ENCODE results near the gene NGLY1. TPM values are rescaled to one million over a fixed set of nuclear protein-coding genes. Genes with fewer than 3 reads are reported as not detected.

NGLY1 gene
- total and polyA plus RNA-seq, 2 of the 8 experiments (the other 6 are each of a cell fraction or from before 2014, with no cell fraction given), result 3.1 to 24.8 TPM

DNA sequence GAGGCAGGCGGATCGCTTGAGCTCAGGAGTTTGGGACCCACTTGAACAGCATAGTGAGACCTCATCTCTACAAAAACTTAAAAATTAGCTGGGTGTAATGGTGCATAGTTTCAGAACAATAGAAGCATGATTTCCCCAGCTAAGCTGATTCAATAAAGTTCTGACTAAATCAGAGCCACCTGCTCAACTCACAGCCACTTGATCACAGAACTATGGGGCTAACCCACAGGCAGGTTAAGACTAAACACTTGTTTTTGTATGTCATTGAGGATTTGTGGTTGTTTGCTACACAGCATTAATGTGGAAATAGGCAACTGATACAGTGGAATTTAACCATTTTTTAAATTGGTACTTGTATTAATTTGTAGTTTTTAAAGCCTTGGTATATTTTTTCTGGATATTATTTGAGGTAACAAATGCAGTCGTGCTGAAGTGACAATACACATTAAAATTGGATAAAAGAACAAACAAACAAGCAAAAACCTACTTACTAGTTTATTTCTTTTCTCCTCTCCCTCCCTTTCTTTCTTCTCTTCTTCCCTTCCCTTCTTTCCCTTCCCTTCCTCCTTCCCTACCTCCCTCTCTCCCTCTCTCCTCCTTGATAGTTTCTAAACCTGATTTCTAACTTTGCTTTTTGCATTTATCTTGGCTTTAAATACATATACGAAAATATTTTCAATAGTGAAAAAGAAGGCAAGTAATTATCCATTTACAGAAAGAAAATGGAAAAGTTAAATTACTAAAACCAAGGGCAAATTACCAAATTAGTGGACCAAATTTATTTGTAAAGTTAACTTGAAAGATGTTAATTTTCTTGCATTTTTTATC lies 38.7 kb upstream of the NGLY1 start (continued):
- TF ChIP-seq RNF2 (IDR thresholded peaks at IDR 0.05; ENCODE audit: borderline replicate concordance, low read depth, low read length, missing control alignments, poor library complexity, severe bottlenecking) (no peak), FOSL1 (IDR thresholded peaks at IDR 0.05; ENCODE audit: insufficient read depth, low read depth, low read length) (no peak), SIN3A (conservative IDR thresholded peaks at IDR 0.05 in 1 of 2, IDR thresholded peaks at IDR 0.05 in 1 of 2; ENCODE audit: low read depth in 1 of 2, low read length in 2 of 2) (no peak), PHF8 (conservative IDR thresholded peaks at IDR 0.05; ENCODE audit: low read depth, low read length) (no peak), CHD1 (IDR thresholded peaks at IDR 0.05; ENCODE audit: low read depth, low read length) (no peak), SUZ12 (IDR thresholded peaks at IDR 0.05; ENCODE audit: low read length) (no peak), GTF2F1 (IDR thresholded peaks at IDR 0.05; ENCODE audit: borderline replicate concordance, low read depth, low read length) (no peak), KDM4A (IDR thresholded peaks at IDR 0.05; ENCODE audit: low read depth, low read length, severe bottlenecking) (no peak), RAD21 (IDR thresholded peaks at IDR 0.05 in 1 of 2, conservative IDR thresholded peaks at IDR 0.05 in 1 of 2; ENCODE audit: low read depth in 2 of 2, low read length in 2 of 2) (no peak), POLR2AphosphoS5 (IDR thresholded peaks at IDR 0.05; ENCODE audit: low read depth, low read length) (no peak)
- TF ChIP-seq, protein P1, sequence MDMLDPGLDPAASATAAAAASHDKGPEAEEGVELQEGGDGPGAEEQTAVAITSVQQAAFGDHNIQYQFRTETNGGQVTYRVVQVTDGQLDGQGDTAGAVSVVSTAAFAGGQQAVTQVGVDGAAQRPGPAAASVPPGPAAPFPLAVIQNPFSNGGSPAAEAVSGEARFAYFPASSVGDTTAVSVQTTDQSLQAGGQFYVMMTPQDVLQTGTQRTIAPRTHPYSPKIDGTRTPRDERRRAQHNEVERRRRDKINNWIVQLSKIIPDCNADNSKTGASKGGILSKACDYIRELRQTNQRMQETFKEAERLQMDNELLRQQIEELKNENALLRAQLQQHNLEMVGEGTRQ (IDR thresholded peaks at IDR 0.05; ENCODE audit: low read length), result no peak
